ENCODE results near the gene NLGN1.

- peak; percentile 32 for TF ChIP-seq POLR2AphosphoS5 (IDR thresholded peaks at IDR 0.05)
- TF ChIP-seq CTCF (IDR thresholded peaks at IDR 0.05), result no peak
These were observed 936.1 kb downstream of the NLGN1 start for GRCh38 chr3:174333640-174334039.
